ENCODE data around the gene SND1. TPM values are rescaled to one million over a fixed set of nuclear protein-coding genes. Genes with fewer than 3 reads are reported as not detected.
A peak's percentile ranks its signal among the peaks of the same experiment; 100 is the strongest.

SND1 gene
- polyA plus RNA-seq, 3 donors, result 46.5 to 97.3 (median 79.8) TPM

- Mint-ChIP-seq H3K4me3 (no peak overlapping the region), H3K36me3 (peaks cover 34 to 35% of the 10 kb centered on the region in 2 donors), H3K4me1 (peaks cover 27% of the 10 kb centered on the region), H3K27me3 (ENCODE audit: low read depth in 3 of 3) (no peaks in the 10 kb centered on the region), H3K27ac (peak overlapping the region in 4 of 7 donors; percentile 1 to 73 (median 56)), H3K9me3 (no peaks in the 10 kb centered on the region)
- no peak overlapping the region for H3K4me3 ChIP-seq (replicated peaks in 1 of 3; ENCODE audit: low read depth in 2 of 3, low read length in 3 of 3)
- H3K4me1 ChIP-seq (ENCODE audit: control insufficient read depth in 1 of 2, insufficient read depth in 2 of 2, low read length in 2 of 2), result peaks cover 0 to 3% of the 10 kb centered on the region in 2 donors
- intact Hi-C loops (cut with micrococcal nuclease), result no loop called here
- no peak for DNase-seq
- H3K9me3 ChIP-seq (replicated peaks in 1 of 2; ENCODE audit: control insufficient read depth in 1 of 2, insufficient read depth in 1 of 2, low read length in 2 of 2), result no peaks in the 10 kb centered on the region
- H3K27ac ChIP-seq (ENCODE audit: low read depth in 1 of 2, low read length in 2 of 2), result peak overlapping the region in 1 of 2 donors; percentile 33
- no peak overlapping the region for H3K4me2 ChIP-seq (replicated peaks; ENCODE audit: extremely low read depth, low read length, poor library complexity, severe bottlenecking)
- no peak overlapping the region for H3K9ac ChIP-seq (ENCODE audit: insufficient read depth, low read length, poor library complexity, severe bottlenecking)
- no peaks in the 10 kb centered on the region for H3K27me3 ChIP-seq (ENCODE audit: control insufficient read depth in 2 of 2, insufficient read depth in 2 of 2, low read length in 2 of 2)
- H3K79me2 ChIP-seq (ENCODE audit: insufficient read depth, low read length), result peaks cover 28% of the 10 kb centered on the region
- H4K20me1 ChIP-seq (ENCODE audit: insufficient read depth, low read length), result peaks cover 43% of the 10 kb centered on the region
- WGBS (ENCODE audit: insufficient coverage), result no CpG with 5 or more reads among the region's 4 CpGs
- no peak overlapping the region for H2AFZ ChIP-seq (ENCODE audit: insufficient read depth, low read depth, low read length, poor library complexity, severe bottlenecking)
- peaks cover 19 to 47% of the 10 kb centered on the region in 2 donors for H3K36me3 ChIP-seq (replicated peaks in 1 of 2; ENCODE audit: control insufficient read depth in 1 of 2, insufficient read depth in 2 of 2, low read length in 2 of 2)
- TF ChIP-seq CTCF (IDR thresholded peaks at IDR 0.05), result no peak
Measured at GRCh38 chr7:127903892-127904669, 252.1 kb downstream of the SND1 start.

GRCh38 chr7:127904670-127904985, 252.6 kb downstream of the SND1 start:
- H3K4me2 ChIP-seq (replicated peaks; ENCODE audit: extremely low read depth, low read length, poor library complexity, severe bottlenecking), result no peak overlapping the region
- Mint-ChIP-seq H3K9me3 (no peaks in the 10 kb centered on the region), H3K4me1 (peaks cover 25% of the 10 kb centered on the region)

More at GRCh38 chr7:127904670-127904985, 252.6 kb downstream of the SND1 start:
- Histone ChIP-seq H3K27ac (ENCODE audit: low read depth in 1 of 2, low read length in 2 of 2) (no peak overlapping the region), H3K79me2 (ENCODE audit: insufficient read depth, low read length) (peaks cover 26% of the 10 kb centered on the region), H3K9ac (ENCODE audit: insufficient read depth, low read length, poor library complexity, severe bottlenecking) (no peak overlapping the region), H3K36me3 (replicated peaks in 1 of 2; ENCODE audit: control insufficient read depth in 1 of 2, insufficient read depth in 2 of 2, low read length in 2 of 2) (peaks cover 24 to 49% of the 10 kb centered on the region in 2 donors), H3K9me3 (replicated peaks in 1 of 2; ENCODE audit: control insufficient read depth in 1 of 2, insufficient read depth in 1 of 2, low read length in 2 of 2) (no peaks in the 10 kb centered on the region), H3K27me3 (ENCODE audit: control insufficient read depth in 2 of 2, insufficient read depth in 2 of 2, low read length in 2 of 2) (no peaks in the 10 kb centered on the region), H3K4me1 (ENCODE audit: control insufficient read depth in 1 of 2, insufficient read depth in 2 of 2, low read length in 2 of 2) (peaks cover 0 to 3% of the 10 kb centered on the region in 2 donors), H4K20me1 (ENCODE audit: insufficient read depth, low read length) (peaks cover 40% of the 10 kb centered on the region), H2AFZ (ENCODE audit: insufficient read depth, low read depth, low read length, poor library complexity, severe bottlenecking) (no peak overlapping the region), H3K4me3 (replicated peaks in 1 of 3; ENCODE audit: low read depth in 2 of 3, low read length in 3 of 3) (no peak overlapping the region)
- intact Hi-C loops (cut with micrococcal nuclease), result no loop called here
- peaks cover 34 to 36% of the 10 kb centered on the region in 2 donors for H3K36me3 Mint-ChIP-seq
- no peak for DNase-seq
- no peak overlapping the region for H3K4me3 Mint-ChIP-seq
- H3K27me3 Mint-ChIP-seq (ENCODE audit: low read depth in 3 of 3), result no peaks in the 10 kb centered on the region
- WGBS (ENCODE audit: insufficient coverage), result 80% methylated on average over 1 of the region's 6 CpGs
- H3K27ac Mint-ChIP-seq, result peak overlapping the region in 4 of 7 donors; percentile 1 to 73 (median 56)
- no peak for TF ChIP-seq CTCF (IDR thresholded peaks at IDR 0.05)

All from CD14-positive monocyte (primary cell).